HCT116 (cell line): Measurements from ENCODE around the gene PATE3. TPM values are rescaled to one million over a fixed set of nuclear protein-coding genes. Genes with fewer than 3 reads are reported as not detected.

Experiments
- ATAC-seq: fragments of 200-7000 bp; cut with Tn5 transposase; 2 replicates; pipeline ENCODE4 v1.9.1; 2020; ENCODE audit warnings: mild to moderate bottlenecking, moderate library complexity
- BruUV-seq: library from RNA; stranded (reverse); fragments of 400-500 nt; replicated peaks from 2 replicates; lab custom pipeline; 2021; lab: Mats Ljungman, UMichigan
- CTCF ChIA-PET: fragments of 300-600 bp; sonication (Branson Sonifier 250); formaldehyde crosslinking; loops from one replicate; lab custom pipeline; 2021; ENCODE audit warnings: antibody characterized with exemption; lab: Charles Lee
- POLR2A ChIA-PET: fragments of 300-600, 350-600 bp; sonication (Branson Sonifier 250); formaldehyde crosslinking; loops from one replicate; lab custom pipeline; 2021; ENCODE audit warnings: antibody characterized with exemption; lab: Charles Lee
- RAD21 ChIA-PET, 2 experiments: fragments of 300-600 bp; sonication (Branson Sonifier 250); formaldehyde crosslinking; loops; one replicate each; lab custom pipeline; 2023; ENCODE audit warnings: low total read pairs in 2 of 2; ENCODE audit not compliant: uncharacterized antibody in 2 of 2, unreplicated experiment in 2 of 2, low non-redundant PET in 1 of 2; lab: Charles Lee
- DNase-seq: peaks from one replicate; pipeline ENCODE4 v3.0.0-alpha.2; 2010; ENCODE audit warnings: low read depth, low spot score
- H2AFZ ChIP-seq: fragments of 200-600 bp; shearing (Covaris generic), sonication (generic); 2 replicates; pipeline ENCODE4 v1.6.1; 2017; ENCODE audit warnings: low read depth, mixed run types, mixed read lengths, antibody characterized with exemption, low read length; ENCODE audit not compliant: poor library complexity, severe bottlenecking
- H3K27ac ChIP-seq: 2 replicates; pipeline ENCODE4 v1.5.1; 2012; ENCODE audit warnings: low read depth, low read length
- H3K27me3 ChIP-seq: fragments of 200-600 bp; sonication (generic); 2 replicates; pipeline ENCODE4 v1.6.1; 2016; ENCODE audit warnings: mixed run types, low read length, mixed read lengths; ENCODE audit not compliant: insufficient read depth
- H3K36me3 ChIP-seq, 2 experiments: fragments of 200-500 bp in 1 of 2; fragments of 200-600 bp in 1 of 2; sonication (Bioruptor generic) in 1 of 2; sonication (generic) in 1 of 2; 2 replicates each; pipeline versions ENCODE4 v1.5.1 to v1.6.1; 2014 to 2016; ENCODE audit warnings: low read length in 2 of 2, inconsistent platforms in 1 of 2, mixed read lengths in 1 of 2, mixed run types in 1 of 2; ENCODE audit not compliant: insufficient read depth in 2 of 2, control insufficient read depth in 1 of 2
- H3K4me1 ChIP-seq, 2 experiments: fragments of 200-600 bp in 1 of 2; sonication (generic) in 1 of 2; 2 replicates each; pipeline versions ENCODE4 v1.5.1 to v1.6.1; 2012 to 2017; ENCODE audit warnings: low read length in 2 of 2, inconsistent platforms in 1 of 2, mild to moderate bottlenecking in 1 of 2, mixed read lengths in 1 of 2, mixed run types in 1 of 2, moderate library complexity in 1 of 2; ENCODE audit not compliant: insufficient read depth in 2 of 2, control insufficient read depth in 1 of 2
- H3K4me2 ChIP-seq: fragments of 200-600 bp; sonication (generic); 2 replicates; pipeline ENCODE4 v1.6.1; 2017; ENCODE audit warnings: mixed run types, low read length, mixed read lengths
- H3K4me3 ChIP-seq, 2 experiments: fragments of 200-600 bp in 1 of 2; sonication (generic) in 1 of 2; replicated peaks in 1 of 2; 2 replicates each; pipeline ENCODE4 v1.5.1; 2011 to 2016; ENCODE audit warnings: low read length in 2 of 2, control low read depth in 1 of 2, low read depth in 1 of 2, mild to moderate bottlenecking in 1 of 2, mixed read lengths in 1 of 2, mixed run types in 1 of 2
- H3K79me2 ChIP-seq: fragments of 200-600 bp; sonication (generic); 2 replicates; pipeline ENCODE4 v1.6.1; 2017; ENCODE audit warnings: mild to moderate bottlenecking, mixed run types, low read length, moderate library complexity, mixed read lengths; ENCODE audit not compliant: insufficient read depth
- H3K9ac ChIP-seq: fragments of 200-600 bp; sonication (generic); 2 replicates; pipeline ENCODE4 v1.6.1; 2016; ENCODE audit warnings: low read length, mixed read lengths
- H3K9me2 ChIP-seq: fragments of 200-600 bp; sonication (generic), shearing (Covaris generic); 2 replicates; pipeline ENCODE4 v1.6.1; 2017; ENCODE audit warnings: mixed run types, mild to moderate bottlenecking, moderate library complexity; ENCODE audit not compliant: insufficient read depth
- H3K9me3 ChIP-seq, 2 experiments: fragments of 200-500 bp in 1 of 2; fragments of 200-600 bp in 1 of 2; sonication (Bioruptor generic) in 1 of 2; sonication (generic) in 1 of 2; 2 replicates each; pipeline ENCODE4 v1.6.1; 2014 to 2017; ENCODE audit warnings: low read length in 2 of 2, mixed read lengths in 2 of 2, inconsistent platforms in 1 of 2, low read depth in 1 of 2, mild to moderate bottlenecking in 1 of 2, mixed run types in 1 of 2, moderate library complexity in 1 of 2; ENCODE audit not compliant: control insufficient read depth in 1 of 2, insufficient read depth in 1 of 2
- H4K20me1 ChIP-seq: fragments of 200-600 bp; sonication (generic), shearing (Covaris generic); 2 replicates; pipeline ENCODE4 v1.6.1; 2017; ENCODE audit warnings: mixed run types, mild to moderate bottlenecking, moderate library complexity; ENCODE audit not compliant: insufficient read depth
- CEBPB ChIP-seq: IDR thresholded peaks from 2 replicates; pipeline ENCODE4 v1.6.1; 2012; ENCODE audit warnings: low read depth
- EGR1 ChIP-seq: IDR thresholded peaks from 2 replicates; pipeline ENCODE4 v1.6.1; 2012; ENCODE audit warnings: low read depth
- ELF1 ChIP-seq: IDR thresholded peaks from 2 replicates; pipeline ENCODE4 v1.6.1; 2012; ENCODE audit warnings: low read depth, borderline replicate concordance
- EZH2phosphoT487 ChIP-seq: fragments of 200-600 bp; IDR thresholded peaks from 2 replicates; pipeline ENCODE4 v1.6.1; 2018; ENCODE audit warnings: antibody characterized with exemption, borderline replicate concordance
- FOSL1 ChIP-seq: IDR thresholded peaks from 2 replicates; pipeline ENCODE4 v1.6.1; 2012; ENCODE audit warnings: low read depth
- POLR2A ChIP-seq: IDR thresholded peaks from 2 replicates; pipeline ENCODE4 v1.7.0; 2011; ENCODE audit warnings: borderline replicate concordance; ENCODE audit not compliant: insufficient read depth, insufficient read length; ENCODE audit errors: extremely low read depth
- RAD21 ChIP-seq: IDR thresholded peaks from 2 replicates; pipeline ENCODE4 v1.6.1; 2012; ENCODE audit warnings: low read depth, mild to moderate bottlenecking
- SIN3A ChIP-seq: IDR thresholded peaks from 2 replicates; pipeline ENCODE4 v1.6.1; 2012; ENCODE audit warnings: low read depth
- SRF ChIP-seq: IDR thresholded peaks from 2 replicates; pipeline ENCODE4 v1.6.1; 2012; ENCODE audit warnings: low read depth
- TCF7L2 ChIP-seq: IDR thresholded peaks from 2 replicates; pipeline ENCODE4 v1.7.0; 2011; ENCODE audit warnings: borderline replicate concordance, inconsistent platforms; ENCODE audit not compliant: insufficient read depth, insufficient read length; ENCODE audit errors: extremely low read depth
- ZNF274 ChIP-seq: fragments of 200-500 bp; sonication (Bioruptor generic); IDR thresholded peaks from 2 replicates; pipeline ENCODE4 v1.6.1; 2014; ENCODE audit warnings: mild to moderate bottlenecking, low read depth, low read length, inconsistent platforms
- intact Hi-C: fragments of 100-400 bp; cut with micrococcal nuclease; formaldehyde crosslinking; loops from 2 replicates; pipeline ENCODE4 v1.10.0; 2022
- total RNA-seq: library from RNA; stranded (reverse); gene quantifications from one replicate; pipeline ENCODE4 v1.2.1, GENCODE V29; 2021; ENCODE audit not compliant: unreplicated experiment
- TF ChIP-seq, protein P1 (sequence below): IDR thresholded peaks from 2 replicates; pipeline ENCODE4 v1.6.1; 2012; ENCODE audit warnings: low read depth
- TF ChIP-seq, protein P2 (sequence below), 3 experiments: fragments of 200-600 bp in 1 of 3; sonication (generic) in 1 of 3; IDR thresholded peaks in 2 of 3; conservative IDR thresholded peaks in 1 of 3; 2 replicates each; pipeline ENCODE4 v1.5.1; 2012 to 2017; ENCODE audit warnings: low read depth in 2 of 3, low read length in 2 of 3, antibody characterized with exemption in 1 of 3, borderline replicate concordance in 1 of 3, control low read depth in 1 of 3, mild to moderate bottlenecking in 1 of 3, mixed read lengths in 1 of 3, mixed run types in 1 of 3, moderate library complexity in 1 of 3; ENCODE audit not compliant: insufficient read depth in 1 of 3
- TF ChIP-seq, protein P3 (sequence below): IDR thresholded peaks from 2 replicates; pipeline ENCODE4 v1.6.1; 2011; ENCODE audit warnings: mild to moderate bottlenecking, low read length, moderate library complexity; ENCODE audit not compliant: insufficient replicate concordance; ENCODE audit errors: extremely low read depth

PATE3 gene
- total RNA-seq, 1 experiment from 2014 or later, result not detected

DNA sequence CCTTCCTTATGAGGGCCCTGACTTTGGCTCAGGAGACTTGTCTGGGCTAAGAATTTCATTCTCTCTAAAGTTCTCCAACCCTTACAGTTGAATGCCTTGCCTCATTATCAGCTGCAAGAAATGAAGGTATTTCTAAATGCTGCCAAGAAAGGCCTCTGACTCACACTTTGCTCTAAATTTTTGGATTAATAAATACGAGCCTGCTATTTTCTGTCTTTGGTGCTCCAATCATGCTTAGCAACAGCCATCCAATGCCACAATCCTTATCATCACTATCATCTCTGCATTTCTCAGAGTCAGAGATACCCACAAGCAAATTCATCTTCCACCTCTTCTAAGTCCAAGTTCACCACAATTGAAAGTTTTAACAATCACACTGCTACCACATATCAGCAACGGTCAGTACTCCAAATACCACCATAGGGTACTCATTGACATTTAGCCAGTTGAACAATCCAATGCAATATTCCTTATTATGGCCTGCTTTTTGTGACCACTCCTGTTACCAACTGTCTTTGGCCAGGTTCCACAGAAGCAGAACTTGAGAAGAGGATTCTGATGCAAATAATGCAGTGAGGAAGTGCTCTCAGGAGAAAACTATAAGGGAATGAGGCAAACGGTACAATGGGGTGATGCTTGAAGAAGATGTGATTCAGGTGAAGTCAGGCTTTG lies 15.0 kb upstream of the PATE3 start (continued):
- TF ChIP-seq SIN3A (no peak), FOSL1 (no peak), CEBPB (no peak), ZNF274 (no peak), ELF1 (no peak), POLR2A (no peak)
- TF ChIP-seq, protein P1, sequence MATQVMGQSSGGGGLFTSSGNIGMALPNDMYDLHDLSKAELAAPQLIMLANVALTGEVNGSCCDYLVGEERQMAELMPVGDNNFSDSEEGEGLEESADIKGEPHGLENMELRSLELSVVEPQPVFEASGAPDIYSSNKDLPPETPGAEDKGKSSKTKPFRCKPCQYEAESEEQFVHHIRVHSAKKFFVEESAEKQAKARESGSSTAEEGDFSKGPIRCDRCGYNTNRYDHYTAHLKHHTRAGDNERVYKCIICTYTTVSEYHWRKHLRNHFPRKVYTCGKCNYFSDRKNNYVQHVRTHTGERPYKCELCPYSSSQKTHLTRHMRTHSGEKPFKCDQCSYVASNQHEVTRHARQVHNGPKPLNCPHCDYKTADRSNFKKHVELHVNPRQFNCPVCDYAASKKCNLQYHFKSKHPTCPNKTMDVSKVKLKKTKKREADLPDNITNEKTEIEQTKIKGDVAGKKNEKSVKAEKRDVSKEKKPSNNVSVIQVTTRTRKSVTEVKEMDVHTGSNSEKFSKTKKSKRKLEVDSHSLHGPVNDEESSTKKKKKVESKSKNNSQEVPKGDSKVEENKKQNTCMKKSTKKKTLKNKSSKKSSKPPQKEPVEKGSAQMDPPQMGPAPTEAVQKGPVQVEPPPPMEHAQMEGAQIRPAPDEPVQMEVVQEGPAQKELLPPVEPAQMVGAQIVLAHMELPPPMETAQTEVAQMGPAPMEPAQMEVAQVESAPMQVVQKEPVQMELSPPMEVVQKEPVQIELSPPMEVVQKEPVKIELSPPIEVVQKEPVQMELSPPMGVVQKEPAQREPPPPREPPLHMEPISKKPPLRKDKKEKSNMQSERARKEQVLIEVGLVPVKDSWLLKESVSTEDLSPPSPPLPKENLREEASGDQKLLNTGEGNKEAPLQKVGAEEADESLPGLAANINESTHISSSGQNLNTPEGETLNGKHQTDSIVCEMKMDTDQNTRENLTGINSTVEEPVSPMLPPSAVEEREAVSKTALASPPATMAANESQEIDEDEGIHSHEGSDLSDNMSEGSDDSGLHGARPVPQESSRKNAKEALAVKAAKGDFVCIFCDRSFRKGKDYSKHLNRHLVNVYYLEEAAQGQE, result no peak

DNA sequence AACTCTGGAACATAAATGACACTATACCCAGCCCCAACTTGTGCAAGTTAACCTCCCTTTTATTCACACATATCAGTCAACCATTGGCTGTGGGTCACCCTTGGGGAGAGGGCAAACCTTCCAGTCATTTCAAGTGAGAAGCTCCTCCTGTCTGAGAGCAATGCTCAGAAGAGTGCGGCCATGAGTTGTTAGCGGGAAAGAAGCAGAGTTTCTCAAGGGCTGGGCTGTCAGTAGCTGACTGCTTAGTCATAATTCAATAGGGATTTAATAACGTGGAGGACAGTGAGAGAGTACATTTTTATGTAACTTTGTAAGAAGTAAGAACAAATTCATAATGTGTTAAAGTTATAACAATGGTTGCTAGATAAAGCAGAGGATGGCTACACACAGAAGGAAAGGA lies 14.4 kb upstream of the PATE3 start:
- TF ChIP-seq RAD21 (no peak), POLR2A (no peak), EZH2phosphoT487 (no peak), ELF1 (no peak), TCF7L2 (no peak), SRF (no peak), SIN3A (no peak), EGR1 (no peak), ZNF274 (no peak)
- TF ChIP-seq, protein P2, sequence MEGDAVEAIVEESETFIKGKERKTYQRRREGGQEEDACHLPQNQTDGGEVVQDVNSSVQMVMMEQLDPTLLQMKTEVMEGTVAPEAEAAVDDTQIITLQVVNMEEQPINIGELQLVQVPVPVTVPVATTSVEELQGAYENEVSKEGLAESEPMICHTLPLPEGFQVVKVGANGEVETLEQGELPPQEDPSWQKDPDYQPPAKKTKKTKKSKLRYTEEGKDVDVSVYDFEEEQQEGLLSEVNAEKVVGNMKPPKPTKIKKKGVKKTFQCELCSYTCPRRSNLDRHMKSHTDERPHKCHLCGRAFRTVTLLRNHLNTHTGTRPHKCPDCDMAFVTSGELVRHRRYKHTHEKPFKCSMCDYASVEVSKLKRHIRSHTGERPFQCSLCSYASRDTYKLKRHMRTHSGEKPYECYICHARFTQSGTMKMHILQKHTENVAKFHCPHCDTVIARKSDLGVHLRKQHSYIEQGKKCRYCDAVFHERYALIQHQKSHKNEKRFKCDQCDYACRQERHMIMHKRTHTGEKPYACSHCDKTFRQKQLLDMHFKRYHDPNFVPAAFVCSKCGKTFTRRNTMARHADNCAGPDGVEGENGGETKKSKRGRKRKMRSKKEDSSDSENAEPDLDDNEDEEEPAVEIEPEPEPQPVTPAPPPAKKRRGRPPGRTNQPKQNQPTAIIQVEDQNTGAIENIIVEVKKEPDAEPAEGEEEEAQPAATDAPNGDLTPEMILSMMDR (IDR thresholded peaks at IDR 0.05 in 2 of 3, conservative IDR thresholded peaks at IDR 0.05 in 1 of 3; ENCODE audit: borderline replicate concordance in 1 of 3, insufficient read depth in 1 of 3, low read depth in 2 of 3, low read length in 2 of 3), result no peak
- TF ChIP-seq, protein P3, sequence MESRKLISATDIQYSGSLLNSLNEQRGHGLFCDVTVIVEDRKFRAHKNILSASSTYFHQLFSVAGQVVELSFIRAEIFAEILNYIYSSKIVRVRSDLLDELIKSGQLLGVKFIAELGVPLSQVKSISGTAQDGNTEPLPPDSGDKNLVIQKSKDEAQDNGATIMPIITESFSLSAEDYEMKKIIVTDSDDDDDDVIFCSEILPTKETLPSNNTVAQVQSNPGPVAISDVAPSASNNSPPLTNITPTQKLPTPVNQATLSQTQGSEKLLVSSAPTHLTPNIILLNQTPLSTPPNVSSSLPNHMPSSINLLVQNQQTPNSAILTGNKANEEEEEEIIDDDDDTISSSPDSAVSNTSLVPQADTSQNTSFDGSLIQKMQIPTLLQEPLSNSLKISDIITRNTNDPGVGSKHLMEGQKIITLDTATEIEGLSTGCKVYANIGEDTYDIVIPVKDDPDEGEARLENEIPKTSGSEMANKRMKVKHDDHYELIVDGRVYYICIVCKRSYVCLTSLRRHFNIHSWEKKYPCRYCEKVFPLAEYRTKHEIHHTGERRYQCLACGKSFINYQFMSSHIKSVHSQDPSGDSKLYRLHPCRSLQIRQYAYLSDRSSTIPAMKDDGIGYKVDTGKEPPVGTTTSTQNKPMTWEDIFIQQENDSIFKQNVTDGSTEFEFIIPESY, result no peak
- BruUV-seq, result no TSS peak
- no peak overlapping the region for H3K4me2 ChIP-seq
- no peak overlapping the region for H3K27ac ChIP-seq
- no peaks in the 10 kb centered on the region for H3K4me1 ChIP-seq
- ChIA-PET POLR2A (no interaction called here), RAD21 (no interaction called here), CTCF (no interaction called here)
- H3K27me3 ChIP-seq, result peaks cover 62% of the 10 kb centered on the region
- DNase-seq, result no peak
- H3K9me2 ChIP-seq, result no peaks in the 10 kb centered on the region
- H3K9ac ChIP-seq, result no peak overlapping the region
- intact Hi-C loops, result no loop called here
- no peaks in the 10 kb centered on the region for H3K79me2 ChIP-seq
- no peak overlapping the region for H2AFZ ChIP-seq
- ATAC-seq, result no peak
- H3K36me3 ChIP-seq, result no peaks in the 10 kb centered on the region
- H4K20me1 ChIP-seq, result no peaks in the 10 kb centered on the region
- H3K4me3 ChIP-seq, result no peak overlapping the region
- no peaks in the 10 kb centered on the region for H3K9me3 ChIP-seq
